Kidney glomerular epithelial cell (primary cell): Measurements from ENCODE around the gene OR10AD1.
"Not testable (repeated sequence)": the region's sequence is repeated elsewhere in the genome, so short reads cannot be mapped to it uniquely, and the experiment has no call there.

Source experiments
- DNase-seq: peaks from one replicate; lab custom pipeline; 2025; lab: John Stamatoyannopoulos, UW

The OR10AD1 gene

GRCh38 chr12:48160807-48161206 is 42.3 kb downstream of the OR10AD1 start:
- DNase-seq, result no peak

DNA sequence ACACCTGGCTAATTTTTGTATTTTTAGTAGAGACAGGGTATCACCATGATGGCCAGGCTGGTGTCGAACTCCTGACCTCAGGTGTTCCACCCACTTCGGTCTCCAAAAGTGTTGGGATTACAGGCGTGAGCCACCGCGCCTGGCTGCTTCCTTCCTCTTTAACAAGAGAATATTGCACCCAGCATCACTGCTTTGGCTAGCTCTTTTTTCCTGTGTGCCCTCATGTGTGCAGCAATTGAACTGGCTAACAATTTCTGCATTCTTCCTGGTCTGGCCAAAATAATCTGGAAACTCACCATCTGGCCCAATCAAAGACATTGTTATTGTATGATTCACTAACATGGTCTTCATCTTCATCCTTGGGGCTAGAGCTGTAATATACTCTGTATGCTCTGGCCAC is 43.0 kb downstream of the OR10AD1 start:
- no peak for DNase-seq

GRCh38 chr12:48157889-48158370 is 45.2 kb downstream of the OR10AD1 start:
- no peak for DNase-seq

- peak; percentile 95 for DNase-seq
Observed at GRCh38 chr12:48157018-48157888, 45.8 kb downstream of the OR10AD1 start, which contains the start of gene ASB8. Gene ASB8 (minus strand): TSS chr12:48157515. CDS start chr12:48153496, 4,019 bp downstream.

DNA sequence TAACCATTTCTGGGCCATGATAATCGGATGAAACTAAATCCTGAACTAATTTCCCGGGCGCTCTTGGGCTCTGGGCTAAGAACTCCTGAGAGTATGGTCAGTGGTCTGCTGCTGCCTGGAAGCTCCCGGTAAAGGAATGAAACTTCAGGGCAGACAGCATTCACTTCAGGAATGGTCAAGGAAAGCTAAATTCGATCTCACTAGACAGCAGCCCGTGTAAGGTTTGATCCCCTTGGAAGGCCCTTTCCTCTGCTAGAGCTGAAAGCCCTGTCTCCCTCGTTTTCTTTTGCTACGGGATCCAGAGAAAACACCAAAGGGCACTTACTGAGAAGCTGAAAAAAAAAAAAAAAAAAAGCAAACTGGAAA is 46.5 kb downstream of the OR10AD1 start:
- no peak for DNase-seq

- DNase-seq, result not testable (repeated sequence)
Observed at GRCh38 chr12:48155786-48156185, 47.3 kb downstream of the OR10AD1 start.
